ENCODE data around the gene GATA3.

Gene GATA3

DNA sequence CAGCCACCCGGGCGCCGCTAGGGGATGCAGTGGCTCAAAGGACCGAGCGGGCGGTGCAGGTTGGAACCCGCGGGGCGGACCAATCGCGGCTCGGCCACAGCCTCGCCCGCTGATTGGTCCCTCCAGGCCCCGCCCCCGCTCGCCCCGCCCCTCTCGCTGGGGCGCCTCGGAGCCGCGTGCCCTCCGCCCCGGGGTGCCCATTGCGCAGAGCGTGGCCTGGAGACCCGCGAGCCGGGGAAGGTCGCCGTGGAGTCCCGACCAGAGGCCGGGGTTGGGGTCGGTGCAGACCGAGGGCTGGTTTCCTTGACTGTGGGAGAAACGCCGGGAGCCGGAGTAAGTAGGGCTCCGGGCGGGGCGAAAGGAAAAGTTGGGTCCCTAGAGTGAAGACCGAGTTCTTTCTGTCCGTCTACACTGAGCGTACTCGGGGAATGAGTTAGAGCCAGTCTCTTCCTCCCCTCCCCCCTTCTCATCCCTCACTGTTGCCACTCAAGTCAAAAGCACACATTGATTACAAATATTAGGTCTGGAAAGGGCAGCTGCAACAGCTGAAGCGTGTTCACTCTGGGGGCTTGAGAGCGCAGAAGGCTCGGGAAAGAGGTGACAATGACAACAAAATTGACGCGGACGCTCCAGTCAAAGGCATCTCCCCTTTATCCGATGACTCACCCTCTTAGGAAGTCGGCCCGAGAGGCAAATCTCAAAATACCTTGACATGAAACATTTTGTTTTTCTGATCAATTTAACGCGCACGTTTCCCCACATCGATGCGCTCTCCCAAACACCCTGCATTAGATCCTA lies 843 bp upstream of the GATA3 start:
- H2AFZ ChIP-seq (ENCODE audit: low read length, unreplicated experiment): peak overlapping the region; percentile 24
- H3K79me2 ChIP-seq (ENCODE audit: control insufficient read depth, insufficient read depth, low read length, unreplicated experiment): no peaks in the 10 kb centered on the region
- peaks cover 98% of the 10 kb centered on the region for H3K27me3 ChIP-seq (ENCODE audit: insufficient read depth, low read length)
- no peaks in the 10 kb centered on the region for H3K36me3 ChIP-seq (ENCODE audit: insufficient read depth, low read length)
- H3K4me1 ChIP-seq (ENCODE audit: control insufficient read depth, insufficient read depth, low read length, unreplicated experiment): no peaks in the 10 kb centered on the region
- H3K4me3 ChIP-seq (ENCODE audit: low read depth, low read length): peak overlapping the region; percentile 68
- no peak overlapping the region for H3K27ac ChIP-seq (ENCODE audit: low read depth, low read length)

DNA sequence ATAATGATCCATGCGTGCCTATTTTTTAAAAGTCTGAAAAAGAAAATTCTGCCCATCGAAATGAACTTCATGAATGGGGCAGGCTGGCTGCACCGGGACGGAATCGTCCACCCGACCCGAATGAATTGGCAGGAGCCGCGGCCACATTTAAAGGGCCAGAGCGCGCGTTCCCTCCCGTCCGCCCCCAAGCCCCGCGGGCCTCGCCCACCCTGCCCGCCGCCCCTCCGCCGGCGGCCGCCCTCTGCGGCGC lies 319 bp upstream of the GATA3 start:
- H3K4me1 ChIP-seq (ENCODE audit: control insufficient read depth, insufficient read depth, low read length, unreplicated experiment): no peaks in the 10 kb centered on the region
- peak overlapping the region; percentile 24 for H2AFZ ChIP-seq (ENCODE audit: low read length, unreplicated experiment)
- H3K27me3 ChIP-seq (ENCODE audit: insufficient read depth, low read length): peaks cover 98% of the 10 kb centered on the region
- H3K79me2 ChIP-seq (ENCODE audit: control insufficient read depth, insufficient read depth, low read length, unreplicated experiment): no peaks in the 10 kb centered on the region
- peak overlapping the region; percentile 68 for H3K4me3 ChIP-seq (ENCODE audit: low read depth, low read length)
- no peak overlapping the region for H3K27ac ChIP-seq (ENCODE audit: low read depth, low read length)
- H3K36me3 ChIP-seq (ENCODE audit: insufficient read depth, low read length): no peaks in the 10 kb centered on the region

DNA sequence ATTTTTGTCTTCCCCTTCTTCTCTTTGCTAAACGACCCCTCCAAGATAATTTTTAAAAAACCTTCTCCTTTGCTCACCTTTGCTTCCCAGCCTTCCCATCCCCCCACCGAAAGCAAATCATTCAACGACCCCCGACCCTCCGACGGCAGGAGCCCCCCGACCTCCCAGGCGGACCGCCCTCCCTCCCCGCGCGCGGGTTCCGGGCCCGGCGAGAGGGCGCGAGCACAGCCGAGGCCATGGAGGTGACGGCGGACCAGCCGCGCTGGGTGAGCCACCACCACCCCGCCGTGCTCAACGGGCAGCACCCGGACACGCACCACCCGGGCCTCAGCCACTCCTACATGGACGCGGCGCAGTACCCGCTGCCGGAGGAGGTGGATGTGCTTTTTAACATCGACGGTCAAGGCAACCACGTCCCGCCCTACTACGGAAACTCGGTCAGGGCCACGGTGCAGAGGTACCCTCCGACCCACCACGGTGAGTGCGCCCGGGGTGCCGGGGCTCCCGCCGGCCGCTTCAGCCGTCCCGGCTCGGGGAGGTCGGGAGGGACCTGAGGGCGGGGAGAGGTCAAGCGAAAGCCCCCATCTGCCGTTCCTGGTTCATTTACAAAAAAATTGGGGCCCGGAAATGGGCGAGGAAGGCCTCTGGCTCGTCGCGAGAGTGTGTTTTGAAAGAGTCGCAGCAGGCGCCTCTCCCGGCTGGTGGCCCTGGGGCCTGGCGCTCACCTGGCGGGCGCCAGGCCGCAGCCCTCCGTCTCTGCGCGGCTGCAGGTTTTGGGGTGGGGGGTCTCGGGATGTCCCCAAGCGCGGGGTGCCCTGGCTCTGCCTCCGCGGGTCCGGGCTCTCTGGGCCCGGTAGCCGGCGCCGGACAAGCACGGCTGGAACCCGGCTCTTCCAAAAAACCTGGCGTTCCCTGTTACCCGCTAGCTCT lies 1.2 kb downstream of the GATA3 start:
- H3K4me3 ChIP-seq (ENCODE audit: low read depth, low read length): no peak overlapping the region
- no peak overlapping the region for H2AFZ ChIP-seq (ENCODE audit: low read length, unreplicated experiment)
- H3K79me2 ChIP-seq (ENCODE audit: control insufficient read depth, insufficient read depth, low read length, unreplicated experiment): no peaks in the 10 kb centered on the region
- H3K27ac ChIP-seq (ENCODE audit: low read depth, low read length): no peak overlapping the region
- H3K4me1 ChIP-seq (ENCODE audit: control insufficient read depth, insufficient read depth, low read length, unreplicated experiment): peaks cover 9% of the 10 kb centered on the region
- H3K27me3 ChIP-seq (ENCODE audit: insufficient read depth, low read length): peaks cover 98% of the 10 kb centered on the region
- H3K36me3 ChIP-seq (ENCODE audit: insufficient read depth, low read length): no peaks in the 10 kb centered on the region

- Histone ChIP-seq H3K4me1 (ENCODE audit: control insufficient read depth, insufficient read depth, low read length, unreplicated experiment) (peaks cover 9% of the 10 kb centered on the region), H3K27ac (ENCODE audit: low read depth, low read length) (no peak overlapping the region), H3K36me3 (ENCODE audit: insufficient read depth, low read length) (no peaks in the 10 kb centered on the region), H3K4me3 (ENCODE audit: low read depth, low read length) (no peak overlapping the region), H3K79me2 (ENCODE audit: control insufficient read depth, insufficient read depth, low read length, unreplicated experiment) (no peaks in the 10 kb centered on the region), H3K27me3 (ENCODE audit: insufficient read depth, low read length) (peaks cover 100% of the 10 kb centered on the region), H2AFZ (ENCODE audit: low read length, unreplicated experiment) (no peak overlapping the region)
Measured at GRCh38 chr10:8056378-8056777, 1.9 kb downstream of the GATA3 start.

GRCh38 chr10:8056871-8057331 lies 2.4 kb downstream of the GATA3 start:
- Histone ChIP-seq H3K79me2 (ENCODE audit: control insufficient read depth, insufficient read depth, low read length, unreplicated experiment) (no peaks in the 10 kb centered on the region), H3K4me1 (ENCODE audit: control insufficient read depth, insufficient read depth, low read length, unreplicated experiment) (peaks cover 9% of the 10 kb centered on the region), H3K36me3 (ENCODE audit: insufficient read depth, low read length) (no peaks in the 10 kb centered on the region), H2AFZ (ENCODE audit: low read length, unreplicated experiment) (no peak overlapping the region), H3K4me3 (ENCODE audit: low read depth, low read length) (no peak overlapping the region), H3K27me3 (ENCODE audit: insufficient read depth, low read length) (peaks cover 100% of the 10 kb centered on the region), H3K27ac (ENCODE audit: low read depth, low read length) (no peak overlapping the region)

- Histone ChIP-seq H3K36me3 (ENCODE audit: insufficient read depth, low read length) (no peaks in the 10 kb centered on the region), H3K27me3 (ENCODE audit: insufficient read depth, low read length) (peaks cover 100% of the 10 kb centered on the region), H3K4me3 (ENCODE audit: low read depth, low read length) (no peak overlapping the region), H3K4me1 (ENCODE audit: control insufficient read depth, insufficient read depth, low read length, unreplicated experiment) (peaks cover 9% of the 10 kb centered on the region), H3K27ac (ENCODE audit: low read depth, low read length) (no peak overlapping the region), H2AFZ (ENCODE audit: low read length, unreplicated experiment) (no peak overlapping the region), H3K79me2 (ENCODE audit: control insufficient read depth, insufficient read depth, low read length, unreplicated experiment) (no peaks in the 10 kb centered on the region)
Measured at GRCh38 chr10:8057636-8058273, 3.3 kb downstream of the GATA3 start.

- Histone ChIP-seq H2AFZ (ENCODE audit: low read length, unreplicated experiment) (no peak overlapping the region), H3K79me2 (ENCODE audit: control insufficient read depth, insufficient read depth, low read length, unreplicated experiment) (no peaks in the 10 kb centered on the region), H3K27ac (ENCODE audit: low read depth, low read length) (no peak overlapping the region), H3K36me3 (ENCODE audit: insufficient read depth, low read length) (no peaks in the 10 kb centered on the region), H3K4me3 (ENCODE audit: low read depth, low read length) (no peak overlapping the region), H3K4me1 (ENCODE audit: control insufficient read depth, insufficient read depth, low read length, unreplicated experiment) (peaks cover 9% of the 10 kb centered on the region), H3K27me3 (ENCODE audit: insufficient read depth, low read length) (peaks cover 100% of the 10 kb centered on the region)
Measured at GRCh38 chr10:8058274-8059111, 4.0 kb downstream of the GATA3 start.

GRCh38 chr10:8059191-8059936 lies 4.9 kb downstream of the GATA3 start:
- H2AFZ ChIP-seq (ENCODE audit: low read length, unreplicated experiment): no peak overlapping the region
- H3K79me2 ChIP-seq (ENCODE audit: control insufficient read depth, insufficient read depth, low read length, unreplicated experiment): no peaks in the 10 kb centered on the region
- no peak overlapping the region for H3K27ac ChIP-seq (ENCODE audit: low read depth, low read length)
- peaks cover 9% of the 10 kb centered on the region for H3K4me1 ChIP-seq (ENCODE audit: control insufficient read depth, insufficient read depth, low read length, unreplicated experiment)
- no peak overlapping the region for H3K4me3 ChIP-seq (ENCODE audit: low read depth, low read length)
- H3K36me3 ChIP-seq (ENCODE audit: insufficient read depth, low read length): no peaks in the 10 kb centered on the region
- H3K27me3 ChIP-seq (ENCODE audit: insufficient read depth, low read length): peaks cover 100% of the 10 kb centered on the region

DNA sequence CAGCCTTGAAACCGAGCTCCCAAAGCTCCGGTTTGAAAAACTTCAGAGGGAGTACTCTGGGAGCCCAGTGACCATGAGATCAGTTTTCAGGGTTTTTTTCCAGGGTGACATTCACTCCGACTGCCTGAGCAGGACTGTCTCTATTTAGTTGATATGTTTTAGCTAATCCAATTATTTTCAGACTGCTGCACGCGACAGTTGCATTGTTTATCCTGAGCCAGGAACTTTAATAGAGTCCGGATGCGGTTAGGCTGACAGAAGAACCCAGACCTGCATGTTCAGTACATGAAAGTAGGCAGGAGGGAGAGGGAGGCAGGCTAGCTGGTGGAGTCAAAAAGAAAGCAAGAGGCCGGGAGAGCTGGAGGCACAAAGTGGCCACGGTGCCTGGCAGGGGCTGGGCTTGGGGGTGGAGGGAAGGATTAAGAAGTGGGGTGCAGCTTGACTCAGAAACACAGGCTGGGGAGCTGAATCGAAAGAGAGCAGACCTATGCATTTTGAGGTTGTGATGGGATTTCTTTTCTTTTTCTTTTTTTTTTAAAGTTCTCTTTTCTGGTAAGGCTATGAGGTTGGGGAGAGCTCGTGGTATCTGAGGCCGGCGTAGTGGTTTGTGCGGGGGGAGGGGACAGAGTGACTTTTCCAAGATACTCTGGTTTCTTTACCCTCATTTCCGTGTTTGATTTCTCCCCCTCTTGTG lies 5.7 kb downstream of the GATA3 start:
- Histone ChIP-seq H3K4me3 (ENCODE audit: low read depth, low read length) (peak overlapping the region; percentile 24; the same call in 1 of the 2 replicates), H3K4me1 (ENCODE audit: control insufficient read depth, insufficient read depth, low read length, unreplicated experiment) (peaks cover 9% of the 10 kb centered on the region), H3K27ac (ENCODE audit: low read depth, low read length) (no peak overlapping the region), H2AFZ (ENCODE audit: low read length, unreplicated experiment) (no peak overlapping the region), H3K79me2 (ENCODE audit: control insufficient read depth, insufficient read depth, low read length, unreplicated experiment) (no peaks in the 10 kb centered on the region), H3K27me3 (ENCODE audit: insufficient read depth, low read length) (peaks cover 99% of the 10 kb centered on the region), H3K36me3 (ENCODE audit: insufficient read depth, low read length) (no peaks in the 10 kb centered on the region)

All from ACC112 (cell line).